HG03469 (cell line): ENCODE measurements around the gene CDC14C.
"Not testable (repeated sequence)": the region's sequence is repeated elsewhere in the genome, so short reads cannot be mapped to it uniquely, and the experiment has no call there.

ENCODE experiments used
- ATAC-seq: cut with Tn5 transposase; IDR thresholded peaks from one replicate; pipeline ENCODE4 v1.9.1; 2021; ENCODE audit warnings: mild to moderate bottlenecking, moderate library complexity, moderate number of reproducible peaks; ENCODE audit not compliant: unreplicated experiment

Gene CDC14C

GRCh38 chr7:48924433-48924832, at the start of gene CDC14C:
Gene CDC14C, plus strand, starts transcription at chr7:48924547. Its CDS starts 126 bp downstream, at chr7:48924673.
- ATAC-seq: no peak

- no peak for ATAC-seq
Observed at GRCh38 chr7:48875045-48875916, 49.1 kb upstream of the CDC14C start.

- ATAC-seq: no peak
Observed at GRCh38 chr7:48876087-48876486, 48.3 kb upstream of the CDC14C start.

GRCh38 chr7:48880851-48881250, 43.5 kb upstream of the CDC14C start:
- no peak for ATAC-seq

GRCh38 chr7:48887500-48887899, 36.8 kb upstream of the CDC14C start:
- ATAC-seq: no peak

GRCh38 chr7:48894574-48894973, 29.8 kb upstream of the CDC14C start:
- no peak for ATAC-seq

- ATAC-seq: no peak
Observed at GRCh38 chr7:48899932-48900331, 24.4 kb upstream of the CDC14C start.

- no peak for ATAC-seq
Observed at GRCh38 chr7:48901966-48902365, 22.4 kb upstream of the CDC14C start.

- no peak for ATAC-seq
Observed at GRCh38 chr7:48904975-48905374, 19.4 kb upstream of the CDC14C start.

- ATAC-seq: not testable (repeated sequence)
Observed at GRCh38 chr7:48905686-48906085, 18.7 kb upstream of the CDC14C start.

GRCh38 chr7:48909887-48910286, 14.5 kb upstream of the CDC14C start:
- ATAC-seq: not testable (repeated sequence)

GRCh38 chr7:48931481-48931880, 7.1 kb downstream of the CDC14C start:
- no peak for ATAC-seq

- no peak for ATAC-seq
Observed at GRCh38 chr7:48932126-48932910, 8.0 kb downstream of the CDC14C start.

- no peak for ATAC-seq
Observed at GRCh38 chr7:48933549-48934085, 9.3 kb downstream of the CDC14C start.

GRCh38 chr7:48938539-48939295, 14.4 kb downstream of the CDC14C start:
- ATAC-seq: no peak

GRCh38 chr7:48943279-48943990, 19.1 kb downstream of the CDC14C start:
- no peak for ATAC-seq

GRCh38 chr7:48955916-48956315, 31.6 kb downstream of the CDC14C start:
- ATAC-seq: no peak

- ATAC-seq: no peak
Observed at GRCh38 chr7:48959676-48960075, 35.3 kb downstream of the CDC14C start.

GRCh38 chr7:48962821-48963505, 38.6 kb downstream of the CDC14C start:
- ATAC-seq: no peak

GRCh38 chr7:48964074-48964473, 39.7 kb downstream of the CDC14C start:
- ATAC-seq: no peak
